NCI-H2081 (cell line): Measurements from ENCODE around the gene CHTF18.
"Not testable (repeated sequence)": the region's sequence is repeated elsewhere in the genome, so short reads cannot be mapped to it uniquely, and the experiment has no call there.

ENCODE experiments used
- DNase-seq, 2 experiments: peaks; one replicate each; lab custom pipeline; 2025; lab: John Stamatoyannopoulos, UW

CHTF18 gene

GRCh38 chr16:788399-789126 is at the start of gene CHTF18:
CHTF18 (plus strand) TSS chr16:788620; CDS start chr16:788685, 65 bp downstream.
- DNase-seq, result peak; percentile 88 to 91

- no peak for DNase-seq
Observed at GRCh38 chr16:739560-740458, 48.6 kb upstream of the CHTF18 start.

- no peak for DNase-seq
Observed at GRCh38 chr16:740459-740763, 48.0 kb upstream of the CHTF18 start.

GRCh38 chr16:740764-741505 is 47.5 kb upstream of the CHTF18 start, which contains the start of gene CIAO3:
CIAO3 (minus strand) TSS chr16:740997; CDS start chr16:740985, 12 bp downstream.
- DNase-seq, result peak; percentile 91 to 93

- no peak for DNase-seq
Observed at GRCh38 chr16:741986-742629, 46.3 kb upstream of the CHTF18 start.

- not testable (repeated sequence) for DNase-seq
Observed at GRCh38 chr16:742894-743293, 45.5 kb upstream of the CHTF18 start.

- no peak for DNase-seq
Observed at GRCh38 chr16:743794-744500, 44.5 kb upstream of the CHTF18 start.

GRCh38 chr16:745739-746138 is 42.7 kb upstream of the CHTF18 start:
- no peak for DNase-seq

- DNase-seq, result no peak
Observed at GRCh38 chr16:746637-747036, 41.8 kb upstream of the CHTF18 start.

- DNase-seq, result no peak
Observed at GRCh38 chr16:747978-748746, 40.3 kb upstream of the CHTF18 start.

- DNase-seq, result no peak
Observed at GRCh38 chr16:749010-749409, 39.4 kb upstream of the CHTF18 start.

GRCh38 chr16:750485-750884 is 37.9 kb upstream of the CHTF18 start:
- DNase-seq, result no peak

GRCh38 chr16:751152-752006 is 37.0 kb upstream of the CHTF18 start:
- no peak for DNase-seq

- no peak for DNase-seq
Observed at GRCh38 chr16:752007-752312, 36.5 kb upstream of the CHTF18 start.

- not testable (repeated sequence) for DNase-seq
Observed at GRCh38 chr16:754121-754607, 34.3 kb upstream of the CHTF18 start.

- no peak for DNase-seq
Observed at GRCh38 chr16:754656-755055, 33.8 kb upstream of the CHTF18 start.

- DNase-seq, result no peak
Observed at GRCh38 chr16:756428-756827, 32.0 kb upstream of the CHTF18 start.

- DNase-seq, result no peak
Observed at GRCh38 chr16:759110-759910, 29.1 kb upstream of the CHTF18 start.

GRCh38 chr16:760065-760464 is 28.4 kb upstream of the CHTF18 start:
- DNase-seq, result no peak
